ENCODE results near the gene MTMR2. TPM values are rescaled to one million over a fixed set of nuclear protein-coding genes. Genes with fewer than 3 reads are reported as not detected.

Gene MTMR2
- total and polyA plus RNA-seq, 2 of the 13 experiments (the other 11 are each of a cell fraction or from before 2014, with no cell fraction given): 12.7 to 22.3 TPM

DNA sequence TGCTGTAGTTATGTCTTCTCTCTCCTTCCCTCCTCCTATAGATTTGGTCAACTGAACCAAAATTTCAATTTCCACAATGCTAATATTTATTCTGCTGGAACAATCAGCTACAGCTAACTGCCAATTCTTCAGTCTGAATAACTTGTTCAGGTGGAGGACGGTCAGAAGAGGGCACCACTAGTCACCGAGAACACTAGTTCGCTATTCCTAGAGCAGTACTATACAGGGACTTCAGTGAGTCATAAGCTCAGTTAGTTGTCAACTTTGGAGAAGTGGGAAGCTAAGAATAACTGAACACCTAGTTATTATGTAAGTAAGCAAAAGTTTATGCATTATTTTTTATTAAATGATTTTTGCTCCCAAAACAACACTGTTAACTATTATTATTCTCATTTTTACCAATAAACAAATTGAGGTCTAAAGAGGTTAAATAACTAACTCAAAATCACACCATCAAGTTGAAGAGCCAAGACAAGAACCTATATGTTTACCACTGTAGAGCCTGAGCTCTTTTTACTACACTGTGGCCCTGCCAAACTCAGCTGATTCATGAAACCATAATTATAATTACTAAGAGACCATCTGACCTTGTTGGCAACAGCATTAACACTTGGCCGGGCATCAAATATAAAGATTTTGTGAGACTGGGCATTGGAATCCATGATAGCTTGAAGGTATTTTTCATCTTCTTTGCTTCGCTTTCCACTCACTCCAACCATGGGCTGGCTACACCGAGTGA, 74.7 kb downstream of the MTMR2 start (continued):
- TF ChIP-seq ZNF75D (CRISPR knock-in tag; IDR thresholded peaks at IDR 0.05; ENCODE audit: borderline replicate concordance) (no peak), MTA1 (CRISPR knock-in tag; IDR thresholded peaks at IDR 0.05; ENCODE audit: borderline replicate concordance) (no peak), ZNF549 (CRISPR knock-in tag; IDR thresholded peaks at IDR 0.05) (no peak), NR2F2 (IDR thresholded peaks at IDR 0.05; ENCODE audit: borderline replicate concordance, low read depth) (no peak), ZNF7 (CRISPR knock-in tag; IDR thresholded peaks at IDR 0.05) (no peak), ZNF136 (CRISPR knock-in tag; IDR thresholded peaks at IDR 0.05; ENCODE audit: low read depth) (no peak), ZSCAN20 (CRISPR knock-in tag; IDR thresholded peaks at IDR 0.05; ENCODE audit: borderline replicate concordance) (no peak), KLF12 (CRISPR knock-in tag; IDR thresholded peaks at IDR 0.05; ENCODE audit: borderline replicate concordance) (no peak), RBFOX2 (IDR thresholded peaks at IDR 0.05; ENCODE audit: low read depth, low read length) (no peak), CBX1 (IDR thresholded peaks at IDR 0.05; ENCODE audit: low read depth) (no peak), POGZ (CRISPR knock-in tag; IDR thresholded peaks at IDR 0.05) (peak; percentile 46; the same call in 1 of the 2 replicates), ZNF350 (CRISPR knock-in tag; IDR thresholded peaks at IDR 0.05; ENCODE audit: borderline replicate concordance, low read depth) (no peak), ZBTB21 (CRISPR knock-in tag; IDR thresholded peaks at IDR 0.05) (no peak), RNF2 (conservative IDR thresholded peaks at IDR 0.05; ENCODE audit: low read depth) (no peak), NFE2L2 (IDR thresholded peaks at IDR 0.05; ENCODE audit: low read length) (no peak), NR3C1 (CRISPR knock-in tag; IDR thresholded peaks at IDR 0.05) (no peak), NONO (IDR thresholded peaks at IDR 0.05) (no peak), NONO (CRISPR knock-in tag; conservative IDR thresholded peaks at IDR 0.05) (no peak)
- TF ChIP-seq, protein P1, sequence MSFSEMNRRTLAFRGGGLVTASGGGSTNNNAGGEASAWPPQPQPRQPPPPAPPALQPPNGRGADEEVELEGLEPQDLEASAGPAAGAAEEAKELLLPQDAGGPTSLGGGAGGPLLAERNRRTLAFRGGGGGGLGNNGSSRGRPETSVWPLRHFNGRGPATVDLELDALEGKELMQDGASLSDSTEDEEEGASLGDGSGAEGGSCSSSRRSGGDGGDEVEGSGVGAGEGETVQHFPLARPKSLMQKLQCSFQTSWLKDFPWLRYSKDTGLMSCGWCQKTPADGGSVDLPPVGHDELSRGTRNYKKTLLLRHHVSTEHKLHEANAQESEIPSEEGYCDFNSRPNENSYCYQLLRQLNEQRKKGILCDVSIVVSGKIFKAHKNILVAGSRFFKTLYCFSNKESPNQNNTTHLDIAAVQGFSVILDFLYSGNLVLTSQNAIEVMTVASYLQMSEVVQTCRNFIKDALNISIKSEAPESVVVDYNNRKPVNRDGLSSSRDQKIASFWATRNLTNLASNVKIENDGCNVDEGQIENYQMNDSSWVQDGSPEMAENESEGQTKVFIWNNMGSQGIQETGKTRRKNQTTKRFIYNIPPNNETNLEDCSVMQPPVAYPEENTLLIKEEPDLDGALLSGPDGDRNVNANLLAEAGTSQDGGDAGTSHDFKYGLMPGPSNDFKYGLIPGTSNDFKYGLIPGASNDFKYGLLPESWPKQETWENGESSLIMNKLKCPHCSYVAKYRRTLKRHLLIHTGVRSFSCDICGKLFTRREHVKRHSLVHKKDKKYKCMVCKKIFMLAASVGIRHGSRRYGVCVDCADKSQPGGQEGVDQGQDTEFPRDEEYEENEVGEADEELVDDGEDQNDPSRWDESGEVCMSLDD (CRISPR knock-in tag; IDR thresholded peaks at IDR 0.05; ENCODE audit: borderline replicate concordance): no peak
- TF ChIP-seq, protein P2, sequence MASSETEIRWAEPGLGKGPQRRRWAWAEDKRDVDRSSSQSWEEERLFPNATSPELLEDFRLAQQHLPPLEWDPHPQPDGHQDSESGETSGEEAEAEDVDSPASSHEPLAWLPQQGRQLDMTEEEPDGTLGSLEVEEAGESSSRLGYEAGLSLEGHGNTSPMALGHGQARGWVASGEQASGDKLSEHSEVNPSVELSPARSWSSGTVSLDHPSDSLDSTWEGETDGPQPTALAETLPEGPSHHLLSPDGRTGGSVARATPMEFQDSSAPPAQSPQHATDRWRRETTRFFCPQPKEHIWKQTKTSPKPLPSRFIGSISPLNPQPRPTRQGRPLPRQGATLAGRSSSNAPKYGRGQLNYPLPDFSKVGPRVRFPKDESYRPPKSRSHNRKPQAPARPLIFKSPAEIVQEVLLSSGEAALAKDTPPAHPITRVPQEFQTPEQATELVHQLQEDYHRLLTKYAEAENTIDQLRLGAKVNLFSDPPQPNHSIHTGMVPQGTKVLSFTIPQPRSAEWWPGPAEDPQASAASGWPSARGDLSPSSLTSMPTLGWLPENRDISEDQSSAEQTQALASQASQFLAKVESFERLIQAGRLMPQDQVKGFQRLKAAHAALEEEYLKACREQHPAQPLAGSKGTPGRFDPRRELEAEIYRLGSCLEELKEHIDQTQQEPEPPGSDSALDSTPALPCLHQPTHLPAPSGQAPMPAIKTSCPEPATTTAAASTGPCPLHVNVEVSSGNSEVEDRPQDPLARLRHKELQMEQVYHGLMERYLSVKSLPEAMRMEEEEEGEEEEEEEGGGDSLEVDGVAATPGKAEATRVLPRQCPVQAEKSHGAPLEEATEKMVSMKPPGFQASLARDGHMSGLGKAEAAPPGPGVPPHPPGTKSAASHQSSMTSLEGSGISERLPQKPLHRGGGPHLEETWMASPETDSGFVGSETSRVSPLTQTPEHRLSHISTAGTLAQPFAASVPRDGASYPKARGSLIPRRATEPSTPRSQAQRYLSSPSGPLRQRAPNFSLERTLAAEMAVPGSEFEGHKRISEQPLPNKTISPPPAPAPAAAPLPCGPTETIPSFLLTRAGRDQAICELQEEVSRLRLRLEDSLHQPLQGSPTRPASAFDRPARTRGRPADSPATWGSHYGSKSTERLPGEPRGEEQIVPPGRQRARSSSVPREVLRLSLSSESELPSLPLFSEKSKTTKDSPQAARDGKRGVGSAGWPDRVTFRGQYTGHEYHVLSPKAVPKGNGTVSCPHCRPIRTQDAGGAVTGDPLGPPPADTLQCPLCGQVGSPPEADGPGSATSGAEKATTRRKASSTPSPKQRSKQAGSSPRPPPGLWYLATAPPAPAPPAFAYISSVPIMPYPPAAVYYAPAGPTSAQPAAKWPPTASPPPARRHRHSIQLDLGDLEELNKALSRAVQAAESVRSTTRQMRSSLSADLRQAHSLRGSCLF (CRISPR knock-in tag; IDR thresholded peaks at IDR 0.05; ENCODE audit: borderline replicate concordance): no peak
- TF ChIP-seq, protein P3, sequence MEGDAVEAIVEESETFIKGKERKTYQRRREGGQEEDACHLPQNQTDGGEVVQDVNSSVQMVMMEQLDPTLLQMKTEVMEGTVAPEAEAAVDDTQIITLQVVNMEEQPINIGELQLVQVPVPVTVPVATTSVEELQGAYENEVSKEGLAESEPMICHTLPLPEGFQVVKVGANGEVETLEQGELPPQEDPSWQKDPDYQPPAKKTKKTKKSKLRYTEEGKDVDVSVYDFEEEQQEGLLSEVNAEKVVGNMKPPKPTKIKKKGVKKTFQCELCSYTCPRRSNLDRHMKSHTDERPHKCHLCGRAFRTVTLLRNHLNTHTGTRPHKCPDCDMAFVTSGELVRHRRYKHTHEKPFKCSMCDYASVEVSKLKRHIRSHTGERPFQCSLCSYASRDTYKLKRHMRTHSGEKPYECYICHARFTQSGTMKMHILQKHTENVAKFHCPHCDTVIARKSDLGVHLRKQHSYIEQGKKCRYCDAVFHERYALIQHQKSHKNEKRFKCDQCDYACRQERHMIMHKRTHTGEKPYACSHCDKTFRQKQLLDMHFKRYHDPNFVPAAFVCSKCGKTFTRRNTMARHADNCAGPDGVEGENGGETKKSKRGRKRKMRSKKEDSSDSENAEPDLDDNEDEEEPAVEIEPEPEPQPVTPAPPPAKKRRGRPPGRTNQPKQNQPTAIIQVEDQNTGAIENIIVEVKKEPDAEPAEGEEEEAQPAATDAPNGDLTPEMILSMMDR (CRISPR knock-in tag; IDR thresholded peaks at IDR 0.05): peak; percentile 75

All from HepG2 (cell line).